ENCODE results near the gene PRR5L.

The PRR5L gene

DNA sequence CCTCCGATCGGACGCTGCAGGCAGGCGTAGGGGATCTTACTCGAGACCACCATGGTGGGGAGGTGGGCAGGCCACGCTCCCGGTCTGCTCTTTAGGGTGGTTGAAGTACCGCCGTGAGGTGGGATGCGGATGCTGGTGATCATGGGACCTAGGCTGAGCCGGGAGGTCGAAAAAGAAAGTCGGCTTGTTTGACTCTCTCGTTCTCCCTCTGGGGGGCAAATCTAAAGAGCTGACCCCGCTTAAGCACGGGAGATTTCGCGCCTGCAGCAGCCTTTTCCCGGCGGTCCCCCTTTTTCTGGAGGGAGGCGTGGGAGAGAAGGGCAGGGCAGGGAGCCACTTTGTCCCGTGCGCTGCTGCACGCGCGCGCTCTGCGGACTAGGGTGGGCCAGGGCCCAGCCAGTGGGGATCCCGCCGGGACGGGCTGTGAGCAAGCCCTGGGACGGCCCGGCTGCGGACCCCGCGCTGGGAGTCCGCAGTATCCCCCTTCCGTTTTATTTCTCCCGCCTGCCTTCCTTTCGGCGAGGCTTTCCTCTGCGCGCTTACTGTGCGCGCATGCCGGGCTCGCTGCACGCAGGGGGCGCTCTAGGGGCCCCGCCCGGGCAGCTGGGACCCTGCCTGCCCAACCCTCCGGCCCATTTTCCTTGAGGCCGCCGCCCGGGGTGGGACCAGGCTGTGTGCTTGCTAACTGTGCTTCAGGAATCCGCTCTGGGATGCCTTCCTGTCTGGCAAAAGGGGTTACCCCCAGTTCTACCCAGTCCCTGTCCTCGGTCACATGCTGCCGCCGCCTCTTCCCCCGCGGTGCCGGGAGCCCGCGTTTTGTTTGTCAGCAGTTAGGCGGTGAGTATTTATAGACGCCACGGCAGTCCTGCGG lies 81.0 kb downstream of the PRR5L start:
- in situ Hi-C loops (cut with MboI; ENCODE audit: low pct_unique_long_range_greater_than_20kb, low sequenced_read_pairs, unreplicated experiment): no loop called here
- DNase-seq (ENCODE audit: low spot score): peak; percentile 43
- TF ChIP-seq, protein P1, sequence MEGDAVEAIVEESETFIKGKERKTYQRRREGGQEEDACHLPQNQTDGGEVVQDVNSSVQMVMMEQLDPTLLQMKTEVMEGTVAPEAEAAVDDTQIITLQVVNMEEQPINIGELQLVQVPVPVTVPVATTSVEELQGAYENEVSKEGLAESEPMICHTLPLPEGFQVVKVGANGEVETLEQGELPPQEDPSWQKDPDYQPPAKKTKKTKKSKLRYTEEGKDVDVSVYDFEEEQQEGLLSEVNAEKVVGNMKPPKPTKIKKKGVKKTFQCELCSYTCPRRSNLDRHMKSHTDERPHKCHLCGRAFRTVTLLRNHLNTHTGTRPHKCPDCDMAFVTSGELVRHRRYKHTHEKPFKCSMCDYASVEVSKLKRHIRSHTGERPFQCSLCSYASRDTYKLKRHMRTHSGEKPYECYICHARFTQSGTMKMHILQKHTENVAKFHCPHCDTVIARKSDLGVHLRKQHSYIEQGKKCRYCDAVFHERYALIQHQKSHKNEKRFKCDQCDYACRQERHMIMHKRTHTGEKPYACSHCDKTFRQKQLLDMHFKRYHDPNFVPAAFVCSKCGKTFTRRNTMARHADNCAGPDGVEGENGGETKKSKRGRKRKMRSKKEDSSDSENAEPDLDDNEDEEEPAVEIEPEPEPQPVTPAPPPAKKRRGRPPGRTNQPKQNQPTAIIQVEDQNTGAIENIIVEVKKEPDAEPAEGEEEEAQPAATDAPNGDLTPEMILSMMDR (IDR thresholded peaks at IDR 0.05; ENCODE audit: extremely low read depth, insufficient read depth, missing control alignments): peak; percentile 50

DNA sequence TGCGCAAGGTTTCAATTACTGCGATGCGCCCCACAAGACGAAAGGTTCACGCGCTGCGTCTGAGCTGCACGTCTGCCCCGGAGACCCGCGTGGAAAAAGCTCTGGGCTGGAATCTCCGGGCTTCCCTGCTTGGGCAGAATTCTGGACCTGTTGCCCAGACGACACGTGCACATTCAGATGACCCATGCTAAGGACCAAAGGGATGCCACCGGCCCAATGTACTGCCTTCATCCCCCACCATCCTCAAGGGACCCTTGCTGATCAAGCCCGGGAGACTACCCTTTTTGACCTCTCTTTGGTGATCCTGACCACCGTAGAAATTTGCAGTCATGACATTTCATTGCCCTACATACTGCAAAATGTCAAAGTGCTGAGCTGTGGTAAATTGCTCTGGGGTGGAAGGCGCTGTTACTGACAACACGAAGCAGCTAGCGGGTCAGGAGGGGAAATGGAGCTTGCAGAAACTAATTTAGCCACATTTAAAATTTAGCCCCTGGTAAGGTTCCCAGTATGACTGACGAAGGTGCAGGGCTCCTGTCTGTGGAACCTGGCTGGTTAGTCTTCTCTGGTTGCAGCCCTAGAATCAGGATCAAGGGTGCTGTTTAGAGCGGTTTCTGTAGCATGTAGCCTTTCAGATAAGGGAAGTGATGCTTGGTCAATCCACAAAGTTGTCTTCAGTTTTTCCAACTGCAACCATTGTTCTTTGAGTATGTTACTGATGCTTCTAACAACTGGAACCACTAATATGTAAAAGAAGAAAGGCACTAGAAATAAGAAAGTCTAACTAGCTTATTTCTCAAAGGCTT lies 81.9 kb downstream of the PRR5L start:
- in situ Hi-C loops (cut with MboI; ENCODE audit: low pct_unique_long_range_greater_than_20kb, low sequenced_read_pairs, unreplicated experiment): no loop called here
- no peak for DNase-seq (ENCODE audit: low spot score)
- TF ChIP-seq, protein P1 (IDR thresholded peaks at IDR 0.05; ENCODE audit: extremely low read depth, insufficient read depth, missing control alignments): no peak

DNA sequence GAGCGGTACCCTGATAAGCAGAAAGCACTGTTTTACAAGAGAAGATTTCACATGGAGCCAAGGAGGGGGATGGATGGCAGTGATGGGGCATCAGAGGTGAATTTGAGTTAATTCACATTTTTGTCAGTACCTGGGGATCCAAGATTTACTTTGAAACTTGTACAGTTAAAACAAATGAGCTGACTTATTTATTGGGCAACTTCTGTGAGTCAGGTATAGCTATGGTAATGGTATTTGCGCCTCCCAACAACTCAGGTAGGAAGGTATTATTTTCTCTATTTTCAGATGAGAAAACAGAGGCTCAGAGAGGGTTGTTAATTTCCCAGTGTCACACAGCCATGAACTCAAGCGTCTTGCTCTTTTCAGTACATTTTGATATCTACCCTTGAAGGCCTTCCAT lies 83.6 kb downstream of the PRR5L start:
- TF ChIP-seq, protein P1 (IDR thresholded peaks at IDR 0.05; ENCODE audit: extremely low read depth, insufficient read depth, missing control alignments): no peak
- in situ Hi-C loops (cut with MboI; ENCODE audit: low pct_unique_long_range_greater_than_20kb, low sequenced_read_pairs, unreplicated experiment): no loop called here
- no peak for DNase-seq (ENCODE audit: low spot score)

DNA sequence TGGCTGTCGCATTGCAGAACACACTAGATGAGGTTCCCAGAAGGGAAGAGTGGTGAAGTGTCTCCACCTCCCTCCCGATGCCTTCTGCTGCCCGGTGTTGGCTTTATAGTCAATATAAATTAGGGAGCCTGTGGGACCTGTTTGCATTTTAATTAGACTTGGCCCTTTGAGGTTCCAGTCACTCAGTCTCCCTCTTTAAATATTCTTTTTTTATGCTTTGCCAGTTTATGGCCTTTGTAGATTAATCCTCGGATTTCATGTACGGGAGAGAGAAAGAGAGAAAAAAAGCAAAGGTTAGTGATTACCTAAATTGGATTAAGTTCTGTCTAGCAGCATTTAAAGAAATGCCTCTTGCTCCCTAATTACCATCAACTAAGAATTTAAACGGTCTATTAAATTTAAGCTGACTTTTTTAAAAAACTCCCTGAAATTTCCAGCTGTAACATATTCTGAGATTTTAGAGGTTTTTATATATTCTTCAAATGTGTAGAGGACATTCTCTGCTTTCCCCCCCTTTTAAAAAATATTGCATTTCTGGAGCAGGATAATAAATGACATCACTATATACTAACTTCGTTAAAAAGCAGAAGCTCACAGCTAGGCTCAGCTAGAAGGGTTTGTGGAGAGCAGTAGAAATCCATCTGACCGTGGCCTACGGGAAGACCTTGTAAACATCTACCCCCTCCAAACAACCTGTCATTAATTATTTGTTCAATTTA lies 84.4 kb downstream of the PRR5L start:
- in situ Hi-C loops (cut with MboI; ENCODE audit: low pct_unique_long_range_greater_than_20kb, low sequenced_read_pairs, unreplicated experiment): no loop called here

DNA sequence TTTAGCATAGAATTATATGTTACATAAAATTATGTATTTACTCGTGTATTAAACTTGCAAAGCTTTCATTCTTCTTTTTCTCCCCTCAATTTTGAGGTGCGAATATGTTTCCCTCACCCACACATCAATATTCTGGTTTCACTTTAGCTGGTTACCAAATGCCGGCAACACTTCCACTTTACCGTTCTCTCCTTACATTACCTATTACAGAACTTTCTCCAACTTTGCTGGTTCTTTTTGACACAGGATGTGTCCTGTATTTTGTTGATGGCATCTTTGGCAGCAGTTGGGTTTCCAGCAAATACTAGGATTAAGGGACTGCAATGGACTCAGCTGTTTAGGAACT lies 84.9 kb downstream of the PRR5L start:
- TF ChIP-seq, protein P1 (IDR thresholded peaks at IDR 0.05; ENCODE audit: extremely low read depth, insufficient read depth, missing control alignments): no peak
- in situ Hi-C loops (cut with MboI; ENCODE audit: low pct_unique_long_range_greater_than_20kb, low sequenced_read_pairs, unreplicated experiment): no loop called here
- no peak for DNase-seq (ENCODE audit: low spot score)

More for the DNA sequence above, 84.4 kb downstream of the PRR5L start:
- no peak for DNase-seq (ENCODE audit: low spot score)
- TF ChIP-seq, protein P1 (IDR thresholded peaks at IDR 0.05; ENCODE audit: extremely low read depth, insufficient read depth, missing control alignments): no peak

DNA sequence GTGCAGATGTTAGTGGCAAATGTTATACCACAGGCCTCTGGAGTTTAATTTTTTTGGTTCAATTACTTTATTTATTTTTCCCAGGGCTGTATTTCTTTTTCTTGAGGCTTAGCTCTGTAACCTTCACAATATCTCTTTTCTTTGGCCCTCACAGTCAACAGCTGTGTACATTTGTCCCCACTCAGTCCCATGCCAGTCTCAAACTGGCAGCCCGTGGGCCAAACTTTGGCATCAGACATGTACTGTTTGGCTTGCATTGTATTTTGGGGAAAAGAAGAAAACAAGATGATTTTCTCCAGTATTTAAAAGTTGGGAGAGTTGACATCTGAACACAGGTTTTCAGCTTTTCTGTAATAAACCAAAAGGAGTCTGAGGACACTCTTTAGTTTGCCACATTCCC lies 87.1 kb downstream of the PRR5L start:
- in situ Hi-C loops (cut with MboI; ENCODE audit: low pct_unique_long_range_greater_than_20kb, low sequenced_read_pairs, unreplicated experiment): no loop called here
- no peak for DNase-seq (ENCODE audit: low spot score)
- TF ChIP-seq, protein P1 (IDR thresholded peaks at IDR 0.05; ENCODE audit: extremely low read depth, insufficient read depth, missing control alignments): no peak

All from GM13977 (cell line).